DND-41 (cell line): ENCODE results near the gene SCGB3A2.

Experiments
- ATAC-seq: fragments of 200-7000 bp; cut with Tn5 transposase; 3 replicates; pipeline ENCODE4 v1.9.1; 2021; ENCODE audit warnings: low read depth; ENCODE audit not compliant: insufficient read depth
- DNase-seq: peaks from one replicate; pipeline ENCODE4 v3.0.0-alpha.2; 2020
- H2AFZ ChIP-seq: 2 replicates; pipeline ENCODE4 v1.6.0; 2012; ENCODE audit warnings: low read depth, low read length
- H3K27ac ChIP-seq: 2 replicates; pipeline ENCODE4 v1.5.1; 2012; ENCODE audit warnings: low read length, inconsistent platforms
- H3K27me3 ChIP-seq: fragments of 200-600 bp; sonication (generic); 2 replicates; pipeline ENCODE4 v1.6.0; 2012; ENCODE audit warnings: low read length, mild to moderate bottlenecking, inconsistent platforms; ENCODE audit not compliant: insufficient read depth, poor library complexity
- H3K36me3 ChIP-seq: 2 replicates; pipeline ENCODE4 v1.5.1; 2012; ENCODE audit warnings: low read length, inconsistent platforms; ENCODE audit not compliant: insufficient read depth
- H3K4me1 ChIP-seq: 2 replicates; pipeline ENCODE4 v1.5.1; 2012; ENCODE audit warnings: mild to moderate bottlenecking, low read length; ENCODE audit not compliant: insufficient read depth
- H3K4me2 ChIP-seq: 2 replicates; pipeline ENCODE4 v1.6.0; 2012; ENCODE audit warnings: mild to moderate bottlenecking, moderate library complexity, low read length, inconsistent platforms; ENCODE audit not compliant: insufficient read depth
- H3K4me3 ChIP-seq, 2 experiments: fragments of 200-600 bp in 1 of 2; shearing (Covaris generic) in 1 of 2; 2 replicates each; pipeline ENCODE4 v1.5.1; 2012 to 2016; ENCODE audit warnings: inconsistent platforms in 2 of 2, low read length in 2 of 2, mild to moderate bottlenecking in 2 of 2, low read depth in 1 of 2, moderate library complexity in 1 of 2
- H3K79me2 ChIP-seq: 2 replicates; pipeline ENCODE4 v1.6.0; 2012; ENCODE audit warnings: low read length, inconsistent platforms; ENCODE audit not compliant: insufficient read depth
- H3K9ac ChIP-seq: 2 replicates; pipeline ENCODE4 v1.6.0; 2012; ENCODE audit warnings: low read depth, mild to moderate bottlenecking, inconsistent platforms, low read length, moderate library complexity
- H3K9me3 ChIP-seq: 2 replicates; pipeline ENCODE4 v1.5.1; 2012; ENCODE audit warnings: low read length, moderate library complexity, mild to moderate bottlenecking, inconsistent platforms; ENCODE audit not compliant: insufficient read depth, severe bottlenecking
- H4K20me1 ChIP-seq: 2 replicates; pipeline ENCODE4 v1.6.0; 2012; ENCODE audit warnings: low read length; ENCODE audit not compliant: insufficient read depth
- EZH2 ChIP-seq: IDR thresholded peaks from 3 replicates; pipeline ENCODE4 v1.6.1; 2012; ENCODE audit warnings: borderline replicate concordance, low read depth, mild to moderate bottlenecking, moderate library complexity, low read length, inconsistent platforms; ENCODE audit not compliant: severe bottlenecking
- TF ChIP-seq, protein P1 (sequence below): IDR thresholded peaks from 2 replicates; pipeline ENCODE4 v1.5.1; 2012; ENCODE audit warnings: borderline replicate concordance, low read length, moderate library complexity, mild to moderate bottlenecking; ENCODE audit not compliant: poor library complexity, severe bottlenecking; ENCODE audit errors: extremely low read depth

The SCGB3A2 gene

GRCh38 chr5:147920420-147921030 is 42.0 kb downstream of the SCGB3A2 start:
- H4K20me1 ChIP-seq = no peaks in the 10 kb centered on the region
- H2AFZ ChIP-seq = no peak overlapping the region
- no peak overlapping the region for H3K4me2 ChIP-seq
- H3K9me3 ChIP-seq = no peaks in the 10 kb centered on the region
- H3K36me3 ChIP-seq = no peaks in the 10 kb centered on the region
- H3K9ac ChIP-seq = no peak overlapping the region
- no peaks in the 10 kb centered on the region for H3K79me2 ChIP-seq
- H3K27ac ChIP-seq = no peak overlapping the region
- no peak for ATAC-seq
- no peaks in the 10 kb centered on the region for H3K4me1 ChIP-seq
- DNase-seq = no peak
- TF ChIP-seq, protein P1, sequence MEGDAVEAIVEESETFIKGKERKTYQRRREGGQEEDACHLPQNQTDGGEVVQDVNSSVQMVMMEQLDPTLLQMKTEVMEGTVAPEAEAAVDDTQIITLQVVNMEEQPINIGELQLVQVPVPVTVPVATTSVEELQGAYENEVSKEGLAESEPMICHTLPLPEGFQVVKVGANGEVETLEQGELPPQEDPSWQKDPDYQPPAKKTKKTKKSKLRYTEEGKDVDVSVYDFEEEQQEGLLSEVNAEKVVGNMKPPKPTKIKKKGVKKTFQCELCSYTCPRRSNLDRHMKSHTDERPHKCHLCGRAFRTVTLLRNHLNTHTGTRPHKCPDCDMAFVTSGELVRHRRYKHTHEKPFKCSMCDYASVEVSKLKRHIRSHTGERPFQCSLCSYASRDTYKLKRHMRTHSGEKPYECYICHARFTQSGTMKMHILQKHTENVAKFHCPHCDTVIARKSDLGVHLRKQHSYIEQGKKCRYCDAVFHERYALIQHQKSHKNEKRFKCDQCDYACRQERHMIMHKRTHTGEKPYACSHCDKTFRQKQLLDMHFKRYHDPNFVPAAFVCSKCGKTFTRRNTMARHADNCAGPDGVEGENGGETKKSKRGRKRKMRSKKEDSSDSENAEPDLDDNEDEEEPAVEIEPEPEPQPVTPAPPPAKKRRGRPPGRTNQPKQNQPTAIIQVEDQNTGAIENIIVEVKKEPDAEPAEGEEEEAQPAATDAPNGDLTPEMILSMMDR = no peak
- no peak for TF ChIP-seq EZH2
- H3K4me3 ChIP-seq = no peak overlapping the region
- no peaks in the 10 kb centered on the region for H3K27me3 ChIP-seq

GRCh38 chr5:147921136-147921535 is 42.6 kb downstream of the SCGB3A2 start:
- Histone ChIP-seq H2AFZ (no peak overlapping the region), H3K4me3 (no peak overlapping the region), H4K20me1 (no peaks in the 10 kb centered on the region), H3K9me3 (no peaks in the 10 kb centered on the region), H3K9ac (no peak overlapping the region), H3K27ac (no peak overlapping the region), H3K79me2 (no peaks in the 10 kb centered on the region), H3K4me1 (no peaks in the 10 kb centered on the region), H3K4me2 (no peak overlapping the region), H3K27me3 (no peaks in the 10 kb centered on the region), H3K36me3 (no peaks in the 10 kb centered on the region)
- DNase-seq (no peak), ATAC-seq (no peak)
- TF ChIP-seq, protein P1 = no peak
- no peak for TF ChIP-seq EZH2

- Histone ChIP-seq H3K4me3 (no peak overlapping the region), H3K4me1 (no peaks in the 10 kb centered on the region), H3K27ac (no peak overlapping the region), H3K4me2 (no peak overlapping the region), H3K27me3 (no peaks in the 10 kb centered on the region), H2AFZ (no peak overlapping the region), H4K20me1 (no peaks in the 10 kb centered on the region), H3K9me3 (no peaks in the 10 kb centered on the region), H3K79me2 (no peaks in the 10 kb centered on the region), H3K36me3 (no peaks in the 10 kb centered on the region), H3K9ac (no peak overlapping the region)
- DNase-seq (no peak), ATAC-seq (no peak)
- TF ChIP-seq, protein P1 = no peak
- TF ChIP-seq EZH2 = no peak
Measured at GRCh38 chr5:147925020-147925419, 46.5 kb downstream of the SCGB3A2 start.

- ATAC-seq (no peak), DNase-seq (no peak)
- H3K9me3 ChIP-seq = no peaks in the 10 kb centered on the region
- no peak overlapping the region for H3K4me2 ChIP-seq
- no peaks in the 10 kb centered on the region for H3K36me3 ChIP-seq
- H3K79me2 ChIP-seq = no peaks in the 10 kb centered on the region
- no peak overlapping the region for H2AFZ ChIP-seq
- no peaks in the 10 kb centered on the region for H3K4me1 ChIP-seq
- H3K4me3 ChIP-seq = no peak overlapping the region
- H4K20me1 ChIP-seq = no peaks in the 10 kb centered on the region
- no peak overlapping the region for H3K9ac ChIP-seq
- H3K27ac ChIP-seq = no peak overlapping the region
- peaks cover 2% of the 10 kb centered on the region for H3K27me3 ChIP-seq
- no peak for TF ChIP-seq EZH2
- TF ChIP-seq, protein P1 = no peak
Measured at GRCh38 chr5:147927901-147928300, 49.4 kb downstream of the SCGB3A2 start.
